A549 (cell line): Measurements from ENCODE around the gene LAMA2.

ENCODE experiments used
- CTCF ChIP-seq: fragments of >200 bp; sonication (Bioruptor Twin); formaldehyde crosslinking; IDR thresholded peaks from 3 replicates; pipeline ENCODE4 v1.5.1; 2016
- EHMT2 ChIP-seq: fragments of 200-600 bp; sonication (generic); IDR thresholded peaks from 2 replicates; pipeline ENCODE4 v1.6.1; 2016; ENCODE audit warnings: antibody characterized with exemption, low read depth, mild to moderate bottlenecking, moderate library complexity
- EP300 ChIP-seq, 2 experiments: fragments of >200 bp; sonication (Bioruptor Twin); formaldehyde crosslinking; IDR thresholded peaks; 2 replicates in 1 of 2; 3 replicates in 1 of 2; pipeline ENCODE4 v1.6.1; 2016 to 2017
- HMGXB4 ChIP-seq: fragments of 250-450 bp; sonication (Bioruptor Pico); IDR thresholded peaks from 2 replicates; pipeline ENCODE4 v1.5.0; 2021; ENCODE audit warnings: mild to moderate bottlenecking, moderate library complexity, borderline replicate concordance
- JUNB ChIP-seq: fragments of >200 bp; sonication (Bioruptor Twin); formaldehyde crosslinking; IDR thresholded peaks from 2 replicates; pipeline ENCODE4 v1.6.1; 2016
- NPAS2 ChIP-seq: fragments of 250-450 bp; sonication (Bioruptor Pico); IDR thresholded peaks from 2 replicates; pipeline ENCODE4 v1.8.0; 2022; ENCODE audit warnings: mild to moderate bottlenecking, moderate library complexity, borderline replicate concordance
- RAD21 ChIP-seq, 2 experiments: fragments of >200 bp in 1 of 2; sonication (Bioruptor Twin) in 1 of 2; formaldehyde crosslinking in 1 of 2; IDR thresholded peaks in 1 of 2; conservative IDR thresholded peaks in 1 of 2; 2 replicates in 1 of 2; 3 replicates in 1 of 2; pipeline ENCODE4 v1.6.1; 2012 to 2018; ENCODE audit warnings: inconsistent platforms in 1 of 2

GRCh38 chr6:129393654-129394053 is 510.7 kb downstream of the LAMA2 start:
- TF ChIP-seq CTCF, result no peak
- TF ChIP-seq RAD21 (conservative IDR thresholded peaks at IDR 0.05 in 1 of 2, IDR thresholded peaks at IDR 0.05 in 1 of 2), result no peak
- TF ChIP-seq NPAS2 (CRISPR knock-in tag), result no peak
- no peak for TF ChIP-seq HMGXB4 (CRISPR knock-in tag)
- no peak for TF ChIP-seq EHMT2
- no peak for TF ChIP-seq EP300 (IDR thresholded peaks at IDR 0.05)
- no peak for TF ChIP-seq JUNB
